H1 (cell line): ENCODE measurements around the gene GPALPP1. TPM values are rescaled to one million over a fixed set of nuclear protein-coding genes. Genes with fewer than 3 reads are reported as not detected.

ENCODE experiments used
- CTCF ChIA-PET: fragments of 300-600 bp; sonication (Branson Sonifier 250); formaldehyde crosslinking; loops from one replicate; lab custom pipeline; 2021; ENCODE audit not compliant: partially characterized antibody; lab: Charles Lee
- POLR2A ChIA-PET: fragments of 300-600 bp; sonication (Branson Sonifier 250); formaldehyde crosslinking; loops from one replicate; lab custom pipeline; 2021; ENCODE audit warnings: inconsistent platforms; ENCODE audit not compliant: partially characterized antibody; lab: Charles Lee
- DNase-seq, 2 experiments: peaks; one replicate each; pipeline versions ENCODE4 v3.0.0 to v3.0.0-alpha.2; 2010 to 2022; ENCODE audit warnings: low spot score in 2 of 2, low read depth in 1 of 2, mixed read lengths in 1 of 2
- FAIRE-seq: peaks from 2 replicates; lab custom pipeline; 2011; peaks lifted over from hg19 to GRCh38; lab: Jason Lieb, UNC
- H2AFZ ChIP-seq: 2 replicates; pipeline ENCODE4 v1.8.1; 2012; ENCODE audit warnings: low read length, inconsistent platforms
- H2AK5ac ChIP-seq: 2 replicates; pipeline ENCODE4 v1.6.1; 2013; ENCODE audit warnings: low read depth, low read length
- H2BK120ac ChIP-seq: replicated peaks from 2 replicates; pipeline ENCODE3; 2013; ENCODE audit warnings: low read depth, low read length, inconsistent platforms
- H2BK12ac ChIP-seq: 2 replicates; pipeline ENCODE4 v1.6.1; 2013; ENCODE audit warnings: low read depth, low read length
- H2BK15ac ChIP-seq: 2 replicates; pipeline ENCODE4 v1.6.1; 2013; ENCODE audit warnings: low read length
- H2BK20ac ChIP-seq: 2 replicates; pipeline ENCODE4 v1.6.1; 2013; ENCODE audit warnings: low read length
- H2BK5ac ChIP-seq: 2 replicates; pipeline ENCODE4 v1.6.1; 2013; ENCODE audit warnings: low read depth, low read length
- H3K14ac ChIP-seq: 2 replicates; pipeline ENCODE4 v1.6.1; 2013; ENCODE audit warnings: inconsistent platforms; ENCODE audit not compliant: insufficient read length
- H3K18ac ChIP-seq: 2 replicates; pipeline ENCODE4 v1.6.1; 2013; ENCODE audit warnings: low read length; ENCODE audit errors: extremely low read depth
- H3K23ac ChIP-seq: 2 replicates; pipeline ENCODE4 v1.6.1; 2013; ENCODE audit warnings: inconsistent platforms; ENCODE audit not compliant: insufficient read length
- H3K23me2 ChIP-seq: 2 replicates; pipeline ENCODE4 v1.6.1; 2013; ENCODE audit warnings: low read depth, low read length
- H3K27ac ChIP-seq: 2 replicates; pipeline ENCODE4 v1.6.1; 2011; ENCODE audit warnings: low read depth, low read length, inconsistent platforms
- H3K27me3 ChIP-seq, 4 experiments: replicated peaks in 1 of 4; 1 replicate in 1 of 4; 2 replicates in 3 of 4; pipeline versions ENCODE4 v1.6.1 to v1.8.1; 2011 to 2013; ENCODE audit warnings: low read length in 3 of 4, mild to moderate bottlenecking in 3 of 4, inconsistent platforms in 2 of 4, mixed read lengths in 2 of 4, moderate library complexity in 1 of 4; ENCODE audit not compliant: control insufficient read depth in 3 of 4, insufficient read depth in 3 of 4; ENCODE audit errors: extremely low read depth in 1 of 4
- H3K36me3 ChIP-seq, 4 experiments: 2 replicates each; pipeline versions ENCODE4 v1.6.1 to v1.8.1; 2011 to 2013; ENCODE audit warnings: mild to moderate bottlenecking in 4 of 4, low read length in 3 of 4, moderate library complexity in 2 of 4, control low read depth in 1 of 4, inconsistent platforms in 1 of 4; ENCODE audit not compliant: insufficient read depth in 4 of 4, control insufficient read depth in 2 of 4
- H3K4ac ChIP-seq: replicated peaks from 2 replicates; pipeline ENCODE3; 2013; ENCODE audit warnings: low read length, low read depth, mixed read lengths, inconsistent platforms; ENCODE audit not compliant: insufficient read length
- H3K4me1 ChIP-seq, 4 experiments: replicated peaks in 1 of 4; 1 replicate in 1 of 4; 2 replicates in 3 of 4; pipeline versions ENCODE4 v1.6.1 to v1.8.1; 2011 to 2013; ENCODE audit warnings: low read length in 3 of 4, inconsistent platforms in 2 of 4, mixed read lengths in 1 of 4; ENCODE audit not compliant: insufficient read depth in 4 of 4, control insufficient read depth in 3 of 4
- H3K4me2 ChIP-seq, 2 experiments: 2 replicates each; pipeline versions ENCODE4 v1.6.1 to v1.8.1; 2011 to 2013; ENCODE audit warnings: low read depth in 2 of 2, low read length in 2 of 2, control low read depth in 1 of 2, inconsistent platforms in 1 of 2, mild to moderate bottlenecking in 1 of 2; ENCODE audit not compliant: insufficient read depth in 1 of 2
- H3K4me3 ChIP-seq, 4 experiments: fragments of 200-600, 300-600 bp in 1 of 4; sonication (generic), shearing (Covaris generic), sonication (Bioruptor Twin) in 1 of 4; 2 replicates each; pipeline versions ENCODE4 v1.5.1 to v1.8.1; 2011 to 2016; ENCODE audit warnings: low read length in 4 of 4, low read depth in 3 of 4, control low read depth in 2 of 4, inconsistent platforms in 2 of 4, mild to moderate bottlenecking in 2 of 4, mixed read lengths in 1 of 4, moderate library complexity in 1 of 4; ENCODE audit not compliant: insufficient read depth in 2 of 4; ENCODE audit errors: extremely low read depth in 1 of 4
- H3K56ac ChIP-seq: replicated peaks from 2 replicates; pipeline ENCODE3; 2013; ENCODE audit warnings: low read depth, mild to moderate bottlenecking, mixed read lengths, low read length, inconsistent platforms; ENCODE audit not compliant: insufficient read length
- H3K79me1 ChIP-seq: 2 replicates; pipeline ENCODE4 v1.6.1; 2013; ENCODE audit warnings: low read depth, low read length, control low read depth
- H3K79me2 ChIP-seq, 2 experiments: 2 replicates each; pipeline versions ENCODE4 v1.6.1 to v1.8.1; 2012 to 2013; ENCODE audit warnings: low read length in 2 of 2, mild to moderate bottlenecking in 2 of 2, inconsistent platforms in 1 of 2; ENCODE audit not compliant: insufficient read depth in 2 of 2, control insufficient read depth in 1 of 2
- H3K9ac ChIP-seq, 4 experiments: replicated peaks in 1 of 4; 1 replicate in 1 of 4; 2 replicates in 3 of 4; pipeline versions ENCODE4 v1.6.1 to v1.8.1; 2011 to 2013; ENCODE audit warnings: low read depth in 3 of 4, low read length in 3 of 4, control low read depth in 2 of 4, mild to moderate bottlenecking in 2 of 4, moderate library complexity in 2 of 4, inconsistent platforms in 1 of 4; ENCODE audit errors: extremely low read depth in 1 of 4
- H3K9me3 ChIP-seq, 2 experiments: 2 replicates each; pipeline versions ENCODE4 v1.6.1 to v1.8.1; 2012 to 2013; ENCODE audit warnings: mild to moderate bottlenecking in 2 of 2, moderate library complexity in 2 of 2, control low read depth in 1 of 2, inconsistent platforms in 1 of 2, low read depth in 1 of 2, low read length in 1 of 2, mixed read lengths in 1 of 2; ENCODE audit not compliant: insufficient read depth in 2 of 2
- H4K20me1 ChIP-seq, 2 experiments: replicated peaks in 1 of 2; 2 replicates each; pipeline versions ENCODE3 to v1.8.1; 2011 to 2013; ENCODE audit warnings: inconsistent platforms in 2 of 2, low read length in 2 of 2, mild to moderate bottlenecking in 1 of 2; ENCODE audit not compliant: insufficient read depth in 2 of 2, control insufficient read depth in 1 of 2
- H4K5ac ChIP-seq: 2 replicates; pipeline ENCODE4 v1.6.1; 2013; ENCODE audit warnings: low read length, low read depth, mixed read lengths, inconsistent platforms; ENCODE audit not compliant: insufficient read length
- H4K8ac ChIP-seq: 2 replicates; pipeline ENCODE4 v1.8.0; 2013; ENCODE audit warnings: mild to moderate bottlenecking, moderate library complexity, low read length, inconsistent platforms; ENCODE audit not compliant: insufficient read depth; ENCODE audit errors: extremely low read depth
- H4K91ac ChIP-seq: replicated peaks from 2 replicates; pipeline ENCODE3; 2013; ENCODE audit warnings: low read length, mixed read lengths, inconsistent platforms; ENCODE audit not compliant: insufficient read length
- GTF2F1 ChIP-seq: IDR thresholded peaks from 2 replicates; pipeline ENCODE4 v1.6.1; 2012; ENCODE audit warnings: low read depth, low read length, improper control_type of control experiment, borderline replicate concordance
- PHF8 ChIP-seq: fragments of 200-600 bp; sonication (generic); conservative IDR thresholded peaks from 2 replicates; pipeline ENCODE4 v1.7.1; 2012; ENCODE audit warnings: low read depth, mild to moderate bottlenecking, inconsistent platforms, low read length, moderate library complexity
- SUZ12 ChIP-seq: fragments of 200-600 bp; sonication (generic); IDR thresholded peaks from 2 replicates; pipeline ENCODE4 v1.6.1; 2012; ENCODE audit warnings: mild to moderate bottlenecking, inconsistent platforms, low read length, moderate library complexity, mixed read lengths
- ZNF274 ChIP-seq: IDR thresholded peaks from 2 replicates; pipeline ENCODE4 v1.7.0; 2012; ENCODE audit warnings: low read length, borderline replicate concordance; ENCODE audit errors: extremely low read depth
- WGBS, 2 experiments: shearing (Covaris generic) in 1 of 2; methylation state at CpG; one replicate each; pipeline versions ENCODE4 v1.1.6 to v1.1.7; 2013 to 2015; ENCODE audit warnings: low lambda C conversion rate in 2 of 2, mixed read lengths in 2 of 2, inconsistent platforms in 1 of 2, low coverage in 1 of 2, missing lambda C conversion rate in 1 of 2; ENCODE audit not compliant: insufficient replicate concordance in 2 of 2, insufficient coverage in 1 of 2, insufficient read length in 1 of 2; ENCODE audit errors: extremely low coverage in 1 of 2, missing lambda C conversion rate in 1 of 2; 5-methylcytosine and 5-hydroxymethylcytosine counted together
- polyA plus RNA-seq, 7 experiments: library from polyadenylated mRNA; depleted of rRNA in 3 of 7; stranded (reverse) in 5 of 7; unstranded in 2 of 7; fragments of >200 nt in 5 of 7; fragments of 200-250 nt in 2 of 7; gene quantifications; 1 replicate in 5 of 7; 2 replicates in 1 of 7; 4 replicates in 1 of 7; pipeline versions ENCODE4 v1.2.1 to v1.2.3, GENCODE V29; 2011 to 2013; ENCODE audit warnings: missing spikeins in 2 of 7, mixed read lengths in 2 of 7
- total RNA-seq: library from RNA; stranded (reverse); fragmentation: NEBNext Ultra II Directional; extraction: Animal tissue kit (Norgen Biotek cat#: 25700); gene quantifications from 2 replicates; pipeline ENCODE4 v1.2.1, GENCODE V29; 2021

Gene GPALPP1
- total and polyA plus RNA-seq, 2 of the 8 experiments (the other 6 are each of a cell fraction or from before 2014, with no cell fraction given): 8.5 to 26.1 TPM

- Histone ChIP-seq H2BK20ac (no peak overlapping the region), H3K4ac (no peak overlapping the region), H3K56ac (no peak overlapping the region), H3K4me1 (no peaks in the 10 kb centered on the region), H3K36me3 (peaks cover 0 to 29% (median 12%) of the 10 kb centered on the region in 4 experiments; a peak in 6 of 8 replicates), H3K14ac (no peak overlapping the region), H2BK12ac (no peak overlapping the region), H2BK5ac (no peak overlapping the region), H4K91ac (no peak overlapping the region), H3K27me3 (no peaks in the 10 kb centered on the region), H2AFZ (no peak overlapping the region), H3K4me3 (no peak overlapping the region), H3K79me1 (no peaks in the 10 kb centered on the region), H2AK5ac (no peak overlapping the region), H3K27ac (no peak overlapping the region), H3K23me2 (no peaks in the 10 kb centered on the region), H2BK15ac (no peak overlapping the region), H3K9me3 (no peaks in the 10 kb centered on the region)
- POLR2A ChIA-PET: no interaction called here
- DNase-seq: no peak
- 77% methylated on average over 2 of the region's 2 CpGs; no CpG with 5 or more reads in 1 of the 2 experiments for WGBS, 2 experiments
- FAIRE-seq: no peak
- CTCF ChIA-PET: interaction anchor here (1.2 kb wide), 1 partner anchor 21 kb away, joined by 3 read pairs; no protein-coding TSS in a partner anchor
- TF ChIP-seq SUZ12: no peak
- no peak for TF ChIP-seq ZNF274
- TF ChIP-seq GTF2F1: no peak
- no peak for TF ChIP-seq PHF8
- TF ChIP-seq, all 59 proteins: peak for 0
- Histone ChIP-seq H3K79me2 (no peaks in the 10 kb centered on the region), H3K18ac (no peak overlapping the region), H3K23ac (no peak overlapping the region), H3K9ac (no peak overlapping the region), H4K20me1 (no peaks in the 10 kb centered on the region), H2BK120ac (no peak overlapping the region), H4K5ac (no peak overlapping the region), H3K4me2 (no peak overlapping the region), H4K8ac (no peak overlapping the region)
These were observed 14.8 kb downstream of the GPALPP1 start for GRCh38 chr13:45004096-45004495.
